Fibroblast of gingiva (primary cell): ENCODE measurements around the gene PIN4.
"Not testable (repeated sequence)": the region's sequence is repeated elsewhere in the genome, so short reads cannot be mapped to it uniquely, and the experiment has no call there.

Source experiments
- DNase-seq: peaks from one replicate; pipeline ENCODE4 v3.0.0-alpha.2; 2011; ENCODE audit warnings: low read depth

The PIN4 gene

DNA sequence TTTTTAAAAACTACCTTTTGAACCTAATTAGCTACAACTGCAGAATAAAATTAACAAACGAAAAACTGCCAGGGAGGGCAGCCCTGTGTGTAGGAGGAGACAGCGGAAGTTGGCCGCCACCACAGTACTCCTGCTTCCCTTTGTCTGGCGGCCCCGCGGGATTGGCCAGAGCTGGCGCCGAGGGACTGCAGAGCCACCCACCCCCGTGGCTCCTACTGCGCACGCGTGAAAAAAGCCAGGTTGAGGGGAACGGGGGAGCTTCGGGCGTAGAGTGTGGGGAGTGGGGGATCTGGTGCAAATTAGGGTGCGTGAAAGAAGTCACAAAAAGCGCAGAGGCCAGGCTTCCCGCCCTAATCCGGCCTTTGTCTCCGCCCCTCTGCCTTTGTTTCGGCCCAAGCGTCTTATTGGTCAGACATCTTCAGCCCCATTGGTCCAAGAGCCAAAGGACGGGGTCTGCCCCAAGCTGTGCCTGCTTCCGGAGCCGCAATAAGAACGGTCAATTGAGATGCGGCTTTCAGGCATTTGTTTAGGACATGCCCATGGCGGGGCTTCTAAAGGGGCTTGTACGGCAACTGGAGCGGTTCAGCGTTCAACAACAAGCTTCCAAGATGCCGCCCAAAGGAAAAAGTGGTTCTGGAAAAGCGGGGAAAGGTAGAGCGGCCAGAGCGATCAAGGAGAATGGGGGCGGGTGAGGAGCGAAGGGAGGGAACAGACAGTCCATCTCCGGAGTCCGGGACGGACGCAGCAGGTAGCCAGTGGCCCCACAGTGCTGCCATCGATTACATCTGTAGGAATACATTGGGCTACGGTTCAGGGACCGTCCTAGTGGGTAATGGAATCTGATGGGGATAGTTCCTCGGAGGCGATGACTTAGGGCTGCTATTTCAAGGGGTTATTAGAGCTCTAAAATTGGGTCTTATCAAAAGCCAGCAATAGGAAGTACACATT, at the start of gene PIN4:
PIN4 (plus strand) TSS at position 580 of the 948 bp plus-strand sequence; CDS start at position 609, 29 bp downstream.
- peak; percentile 96 for DNase-seq

DNA sequence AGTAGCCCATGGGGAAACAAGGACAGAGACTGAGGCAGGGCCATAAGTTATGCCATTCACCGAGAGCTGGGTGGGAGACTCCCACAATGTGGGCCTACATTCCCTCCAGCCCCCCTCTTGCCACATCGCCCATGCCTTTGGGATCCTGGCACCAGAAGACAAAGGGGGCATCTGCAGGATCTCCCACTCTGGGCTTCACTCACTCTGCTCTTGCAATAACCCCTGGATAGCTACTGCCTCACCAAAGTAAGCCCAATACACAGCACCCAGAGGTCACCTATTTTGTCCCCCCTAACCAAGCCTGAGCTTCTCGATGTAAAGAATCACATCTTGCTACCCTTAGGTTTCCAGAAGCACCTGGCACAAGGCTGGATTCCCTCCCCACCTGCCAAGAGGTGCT, 49.1 kb upstream of the PIN4 start:
- no peak for DNase-seq

DNA sequence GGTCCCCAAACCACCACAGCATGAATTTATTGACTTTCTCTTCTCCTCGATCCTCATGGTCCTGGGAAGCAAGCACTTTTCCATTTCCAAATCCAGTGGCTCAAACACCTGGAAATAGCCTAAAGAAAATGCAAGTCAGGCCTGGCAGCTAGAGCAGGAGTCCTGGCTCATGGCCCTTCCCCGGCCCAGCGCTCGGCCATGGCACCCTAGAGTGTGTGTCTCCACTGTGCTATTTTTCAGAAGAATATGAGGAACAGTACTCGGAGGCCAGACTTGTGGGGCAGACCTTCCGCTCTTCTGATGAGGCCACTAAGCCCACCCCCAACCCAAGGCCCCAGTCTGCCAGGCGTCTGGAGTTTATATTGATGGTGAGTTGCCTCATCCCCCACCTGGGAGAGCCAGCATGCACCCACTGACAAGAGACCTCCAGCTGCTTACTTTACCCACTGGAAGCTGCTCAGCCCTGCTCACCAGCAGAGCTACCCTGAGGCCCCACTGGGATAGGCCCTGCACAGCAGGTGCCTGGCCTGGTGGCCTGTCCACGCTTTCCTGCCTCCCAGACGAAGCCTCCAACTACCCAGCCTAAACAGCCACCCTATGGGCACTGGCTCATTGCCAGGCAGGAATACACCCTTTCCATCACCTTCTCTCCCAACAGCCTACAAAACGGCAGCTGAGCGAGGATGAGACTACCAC, 47.6 kb upstream of the PIN4 start:
- no peak for DNase-seq

DNA sequence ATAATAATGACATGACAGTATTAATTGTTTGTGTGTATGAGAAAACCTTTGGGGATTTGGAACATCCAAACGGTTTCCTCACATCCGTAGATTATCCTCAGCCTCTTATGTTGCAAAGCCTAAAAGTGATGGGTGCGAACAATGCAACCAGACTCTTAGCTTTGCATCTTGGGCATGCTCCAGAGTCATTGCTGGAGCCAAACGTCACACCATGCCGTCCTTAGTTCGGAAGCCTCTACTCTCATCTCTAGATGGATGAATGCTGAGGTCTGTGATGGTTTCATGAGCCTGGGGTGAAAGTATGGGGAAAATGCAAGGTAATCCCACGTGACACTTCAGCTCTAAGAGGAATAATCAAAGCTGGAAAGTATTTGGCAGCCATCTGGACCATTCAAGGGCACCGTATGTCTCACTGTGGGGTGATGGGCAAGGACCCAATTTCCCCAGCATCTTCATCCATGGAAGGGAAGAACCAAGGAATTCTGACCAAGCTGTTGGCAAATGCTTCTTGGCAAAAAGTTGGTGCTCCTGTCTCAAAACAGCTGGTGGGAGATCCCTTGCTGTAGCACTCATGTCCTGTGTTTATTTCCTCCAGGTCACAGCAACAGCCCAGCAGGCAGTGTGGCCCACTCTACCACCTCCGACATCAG, 43.6 kb upstream of the PIN4 start:
- no peak for DNase-seq

DNA sequence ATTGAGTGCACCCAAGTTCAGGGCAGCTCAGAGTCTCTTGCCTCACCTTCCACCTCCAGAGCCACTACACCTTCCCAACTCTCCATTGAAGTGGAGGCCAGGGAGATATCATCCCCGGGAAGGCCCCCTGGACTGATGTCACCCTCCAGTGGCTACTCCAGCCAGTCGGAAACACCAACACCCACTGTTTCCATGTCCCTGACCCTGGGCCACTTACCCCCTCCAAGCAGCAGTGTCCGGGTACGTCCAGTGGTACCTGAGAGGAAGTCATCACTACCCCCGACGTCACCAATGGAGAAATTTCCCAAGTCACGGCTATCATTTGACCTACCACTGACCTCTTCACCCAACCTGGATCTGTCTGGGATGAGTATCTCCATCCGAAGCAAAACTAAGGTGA, 42.0 kb upstream of the PIN4 start:
- DNase-seq: no peak

DNA sequence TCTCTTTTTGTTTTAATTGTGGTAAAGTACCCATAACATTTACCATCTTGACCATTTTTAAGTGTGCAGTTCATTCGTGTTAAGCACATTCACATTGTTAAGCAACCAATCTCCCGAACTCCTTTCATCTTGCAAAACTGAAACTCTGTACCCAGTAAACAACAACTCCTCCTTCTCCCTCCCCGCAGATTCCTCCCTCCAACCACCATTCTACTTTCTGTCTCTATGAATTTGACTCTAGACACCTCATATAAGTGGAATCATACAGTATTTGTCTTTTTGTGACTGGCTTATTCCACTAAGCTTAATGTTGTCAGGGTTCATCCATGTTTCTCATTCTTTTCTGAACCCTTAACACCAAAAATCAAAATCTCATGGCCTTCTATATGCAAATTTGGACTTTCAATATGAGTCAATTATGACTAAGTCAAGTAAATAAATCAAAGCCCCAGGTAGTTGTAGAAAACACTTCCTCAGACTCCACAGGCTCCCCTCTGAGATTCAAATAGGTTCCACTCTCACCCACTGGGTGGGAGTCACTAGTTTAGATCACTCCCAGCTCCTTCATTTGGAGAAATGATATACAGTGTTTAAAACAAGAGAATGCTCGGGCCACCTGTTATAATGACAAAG, 40.1 kb upstream of the PIN4 start:
- DNase-seq: peak; percentile 1

DNA sequence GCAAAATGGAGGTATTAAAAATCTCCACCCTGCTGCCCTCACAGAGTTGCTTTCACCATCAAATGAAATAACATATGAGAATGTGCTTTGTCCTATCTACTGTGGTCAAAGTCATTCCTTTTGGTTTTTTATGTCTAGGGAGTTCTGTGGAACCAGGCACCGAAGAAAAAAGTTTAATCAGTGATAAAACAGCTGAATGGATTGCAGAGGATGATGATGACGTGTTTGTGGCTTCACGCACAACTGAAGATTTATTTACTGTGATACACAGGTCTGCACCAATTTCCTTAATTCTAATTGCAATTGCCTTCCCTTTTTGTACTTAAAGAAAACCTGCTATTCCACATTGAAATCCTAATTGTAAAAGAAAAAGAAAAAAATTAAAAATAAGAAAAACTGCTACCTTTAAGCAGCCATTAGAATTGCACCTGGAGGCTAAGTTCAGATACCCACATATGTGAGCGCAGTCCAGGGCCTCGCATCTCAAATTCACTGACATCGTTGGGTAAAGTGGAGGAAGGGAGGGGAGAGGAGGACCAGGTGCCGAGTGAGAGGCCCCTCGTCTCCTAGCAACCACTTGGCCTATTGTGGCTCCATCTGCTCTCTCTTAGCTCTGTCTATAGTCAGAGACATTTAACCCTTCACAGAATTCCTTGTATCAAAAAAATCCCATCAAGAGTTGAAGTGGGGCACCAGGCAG, 39.3 kb upstream of the PIN4 start:
- DNase-seq: no peak

DNA sequence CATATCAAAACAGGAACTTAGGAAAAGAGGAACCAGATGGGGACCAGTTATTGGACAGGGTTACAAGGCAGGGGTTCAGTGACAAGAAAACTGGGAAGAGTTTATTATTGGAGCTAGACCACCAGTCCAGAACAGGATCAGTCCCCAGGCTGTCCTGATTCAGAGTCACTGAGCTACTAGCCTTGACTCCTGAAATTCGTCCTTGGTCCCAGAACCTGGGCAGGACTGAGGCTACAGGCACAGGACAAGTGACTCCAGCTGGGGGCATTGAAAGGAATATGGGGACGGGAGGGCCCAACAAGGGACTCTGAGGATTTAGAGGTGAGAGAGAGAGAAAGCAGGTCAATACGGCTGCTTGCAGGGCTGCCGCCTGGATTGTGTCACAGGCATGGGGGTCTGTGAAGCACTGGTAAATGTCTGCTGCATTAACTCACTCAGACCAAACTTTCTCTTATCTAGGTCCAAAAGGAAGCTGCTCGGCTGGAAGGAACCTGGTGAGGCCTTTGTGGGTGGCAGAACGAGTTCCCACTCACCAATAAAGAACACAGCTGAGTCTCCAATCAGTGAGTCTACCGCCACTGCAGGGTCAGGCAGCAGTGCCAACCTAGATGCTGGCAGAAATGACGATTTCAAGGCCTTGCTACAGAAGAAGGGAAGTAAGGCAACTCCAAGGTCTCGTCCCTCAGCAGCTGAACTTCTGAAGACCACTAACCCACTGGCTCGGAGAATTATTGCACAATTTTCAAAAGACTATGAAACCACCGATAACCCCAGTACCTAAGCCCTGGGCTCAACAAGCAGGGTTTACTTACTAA, 38.6 kb upstream of the PIN4 start:
- DNase-seq: no peak

DNA sequence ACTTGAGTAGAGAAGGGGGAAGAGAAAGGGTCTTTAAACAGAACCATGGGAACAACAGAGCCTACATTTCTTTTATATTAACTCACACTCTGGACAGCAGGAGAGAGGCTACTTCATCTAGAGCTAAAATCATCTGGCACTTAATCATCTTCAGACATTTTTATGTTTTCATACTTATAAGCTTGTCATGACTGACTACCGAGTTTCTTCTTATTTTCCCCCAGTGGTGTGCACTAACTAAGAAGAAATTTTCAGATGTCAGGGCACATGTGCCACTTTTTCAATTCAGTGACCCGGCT, 38.0 kb upstream of the PIN4 start:
- DNase-seq: no peak

DNA sequence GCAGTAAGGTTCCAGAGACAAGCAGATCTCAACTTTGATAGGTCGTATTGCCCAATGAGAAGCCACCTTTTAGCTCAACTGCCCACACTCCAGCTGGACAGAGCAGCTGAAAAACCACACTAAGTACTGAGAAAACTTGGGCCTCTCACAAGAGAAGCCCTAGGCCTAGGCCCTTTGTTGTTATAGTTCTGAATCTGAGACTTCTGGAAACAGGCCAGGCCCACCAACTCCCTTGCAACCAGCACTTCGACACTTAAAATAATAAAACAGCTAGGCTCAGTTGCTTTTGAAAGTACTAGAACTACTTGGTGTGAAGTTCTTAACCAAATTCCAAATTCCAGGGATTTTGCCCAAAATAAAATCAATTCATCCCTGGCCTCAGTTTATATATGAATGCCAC, 36.4 kb upstream of the PIN4 start:
- DNase-seq: no peak

DNA sequence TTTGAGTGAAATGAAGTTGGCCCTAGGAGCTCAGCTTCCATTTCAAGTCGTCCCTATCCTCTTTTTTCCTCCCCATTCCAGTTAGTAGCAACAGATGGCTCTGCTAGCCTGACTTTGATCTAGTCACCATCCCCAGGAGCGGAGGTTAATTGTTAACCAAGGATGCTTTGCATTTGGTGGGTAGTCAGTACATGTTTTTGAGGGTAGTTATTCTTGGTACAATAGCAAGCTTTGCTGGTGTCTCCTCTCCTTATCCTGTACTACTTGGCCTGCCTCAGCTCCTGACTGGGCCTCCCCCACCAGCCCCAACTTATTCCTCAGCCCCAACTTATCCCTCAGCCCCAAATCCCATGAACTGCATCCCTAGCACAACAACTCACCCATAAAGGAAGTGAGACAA, 35.0 kb upstream of the PIN4 start:
- DNase-seq: no peak

DNA sequence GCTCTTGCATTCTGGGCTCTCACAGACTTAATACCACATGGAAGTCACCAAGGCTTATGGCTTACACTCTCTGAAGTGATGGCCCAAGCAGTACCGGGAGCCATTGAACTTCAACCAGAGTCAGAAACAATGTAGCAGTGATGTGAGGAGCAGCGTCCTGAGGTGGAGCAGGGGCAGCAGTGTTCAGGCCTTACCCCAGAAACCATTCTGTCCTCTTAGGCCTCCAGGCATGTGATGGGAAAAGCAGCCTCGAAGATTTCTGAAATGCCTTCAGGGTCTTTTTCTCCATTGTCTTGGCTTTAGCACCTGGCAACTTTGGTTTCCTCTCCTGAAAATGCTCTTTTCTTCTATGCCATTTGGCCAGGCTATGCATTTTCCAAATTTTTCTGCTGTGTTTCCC, 22.8 kb upstream of the PIN4 start:
- DNase-seq: no peak

DNA sequence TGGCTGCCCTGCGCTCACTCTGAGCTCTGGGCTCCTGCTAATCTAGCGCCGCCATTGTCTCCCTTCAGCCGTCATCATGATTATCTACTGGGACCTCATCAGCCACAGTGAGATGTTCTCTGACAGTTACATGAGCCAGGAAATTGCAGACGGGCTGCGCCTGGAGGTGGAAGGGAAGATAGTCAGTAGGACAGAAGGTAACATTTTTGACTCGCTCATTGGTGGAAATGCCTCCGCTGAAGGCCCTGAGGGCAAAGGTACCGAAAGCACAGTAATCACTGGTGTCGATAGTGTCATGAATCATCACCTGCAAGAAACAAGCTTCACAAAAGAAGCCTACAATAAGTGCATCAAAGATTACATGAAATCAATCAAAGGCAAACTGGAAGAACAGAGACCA, 21.8 kb upstream of the PIN4 start:
- no peak for DNase-seq

DNA sequence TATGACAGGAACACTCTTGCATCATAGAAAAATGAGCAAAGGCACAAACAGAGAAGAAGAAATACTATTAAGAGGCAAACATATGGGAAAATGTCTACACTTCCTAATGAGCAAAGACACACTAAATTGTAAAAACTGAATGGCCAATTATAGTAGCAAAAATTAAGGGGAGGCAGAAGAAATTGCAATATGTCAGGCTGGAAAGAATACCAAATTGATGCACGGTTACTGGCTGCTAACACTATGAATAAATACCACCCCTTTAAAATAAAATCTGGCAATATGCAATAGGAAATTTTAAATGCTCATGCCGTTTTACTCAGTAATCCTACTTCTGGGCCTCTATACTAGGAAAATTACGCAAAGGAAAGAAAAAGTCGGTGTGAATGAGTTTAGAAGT, 16.0 kb upstream of the PIN4 start:
- DNase-seq: no peak

DNA sequence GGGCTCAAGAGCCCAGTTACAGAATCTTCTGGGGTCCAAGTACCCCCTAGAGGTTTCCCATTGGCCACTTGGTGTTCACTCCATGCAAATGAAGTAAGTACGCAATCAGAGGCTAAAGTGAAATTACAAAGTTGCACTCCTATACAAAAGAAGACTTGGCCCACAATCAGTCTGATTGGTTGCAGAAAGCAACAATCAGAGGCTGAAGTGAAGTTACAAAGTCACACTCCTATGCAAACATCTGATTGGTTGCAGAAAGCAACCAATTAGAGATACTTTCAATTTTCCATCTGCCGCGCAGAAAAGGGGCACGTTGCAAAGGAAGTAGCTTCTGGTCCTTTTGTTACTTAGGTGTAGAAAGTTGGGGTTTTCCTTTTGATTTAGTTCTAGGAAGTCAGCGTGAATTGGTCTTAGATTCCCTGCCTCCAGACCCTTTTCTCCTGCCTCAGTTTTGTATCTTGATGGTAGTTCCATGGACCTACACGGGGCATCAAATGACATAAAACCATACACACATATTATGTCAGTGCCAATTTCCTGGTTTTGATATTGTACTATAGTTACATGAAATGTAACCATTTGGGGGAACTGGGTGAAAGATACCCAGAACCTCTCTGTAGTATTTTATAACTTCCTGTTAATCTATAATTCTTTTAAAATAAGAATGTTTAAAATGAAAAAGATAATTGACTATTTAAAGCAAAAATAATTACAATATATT, 12.4 kb upstream of the PIN4 start:
- DNase-seq: peak; percentile 61

DNA sequence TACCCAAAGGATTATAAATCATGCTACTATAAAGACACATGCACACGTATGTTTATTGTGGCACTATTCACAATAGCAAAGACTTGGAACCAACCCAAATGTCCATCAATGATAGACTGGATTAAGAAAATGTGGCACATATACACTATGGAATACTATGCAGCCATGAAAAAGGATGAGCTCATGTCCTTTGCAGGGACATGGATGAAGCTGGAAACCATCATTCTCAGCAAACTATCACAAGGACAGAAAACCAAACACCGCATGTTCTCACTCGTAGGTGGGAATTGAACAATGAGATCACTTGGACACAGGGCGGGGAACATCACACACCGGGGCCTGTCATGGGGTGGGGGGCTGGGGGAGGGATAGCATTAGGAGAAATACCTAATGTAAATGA, 5.3 kb upstream of the PIN4 start:
- not testable (repeated sequence) for DNase-seq

DNA sequence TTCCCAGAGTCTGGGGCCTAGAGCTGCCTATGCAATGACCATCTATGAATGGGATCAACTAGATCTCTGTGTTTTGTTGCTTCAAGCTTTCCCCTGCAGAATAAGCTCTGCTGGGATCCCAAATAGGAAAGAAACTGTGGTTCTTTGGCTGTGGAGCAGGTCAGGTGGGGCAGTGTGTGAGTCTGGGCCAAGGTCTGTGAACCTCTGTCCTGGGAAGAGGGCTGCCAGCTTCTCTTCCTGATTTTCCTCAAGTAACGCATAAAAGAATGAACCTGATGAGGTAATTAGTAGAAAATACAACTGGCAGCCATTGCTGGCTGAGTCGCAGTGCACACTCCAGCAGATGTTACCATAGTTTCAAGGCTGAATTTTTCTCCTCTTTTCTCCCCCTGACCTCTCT, 4.6 kb upstream of the PIN4 start:
- DNase-seq: no peak

DNA sequence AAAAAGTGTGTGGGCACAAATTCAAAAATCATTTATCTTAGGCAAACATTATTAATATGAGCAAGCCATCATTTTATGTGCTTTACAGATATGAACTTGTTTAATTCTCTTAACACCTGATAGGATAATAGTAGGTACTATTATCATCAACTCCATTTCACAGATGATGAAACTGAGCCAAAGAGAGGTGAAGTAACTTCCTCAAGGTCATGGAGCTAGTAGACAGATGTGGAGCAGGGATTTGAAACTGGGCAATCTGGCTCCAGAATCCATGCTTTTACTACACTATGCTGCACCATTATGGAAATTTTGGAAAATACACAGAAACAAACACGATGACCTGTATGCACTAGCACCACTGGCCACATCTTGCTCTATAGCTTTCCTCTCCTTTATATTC, 1.0 kb upstream of the PIN4 start:
- DNase-seq: no peak

DNA sequence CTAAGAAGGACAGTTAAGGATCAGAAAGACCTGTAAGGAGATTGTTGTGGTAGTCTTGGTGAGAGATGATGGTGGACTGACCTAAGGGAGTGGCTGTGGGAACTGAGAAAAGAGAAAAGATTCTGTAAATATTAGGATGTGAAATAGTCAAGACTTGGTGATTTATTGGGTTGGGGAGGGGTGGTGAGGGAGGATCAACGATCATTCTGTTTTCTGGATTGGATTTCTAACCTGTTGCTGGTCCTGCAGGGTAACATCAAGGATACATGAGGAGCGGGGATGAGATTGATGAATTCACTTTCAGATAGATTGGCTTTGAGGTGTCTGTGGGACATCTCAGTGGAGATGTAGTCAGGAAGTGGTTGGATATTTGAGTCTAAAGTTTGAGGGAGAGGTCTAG, 1.4 kb downstream of the PIN4 start:
- no peak for DNase-seq

DNA sequence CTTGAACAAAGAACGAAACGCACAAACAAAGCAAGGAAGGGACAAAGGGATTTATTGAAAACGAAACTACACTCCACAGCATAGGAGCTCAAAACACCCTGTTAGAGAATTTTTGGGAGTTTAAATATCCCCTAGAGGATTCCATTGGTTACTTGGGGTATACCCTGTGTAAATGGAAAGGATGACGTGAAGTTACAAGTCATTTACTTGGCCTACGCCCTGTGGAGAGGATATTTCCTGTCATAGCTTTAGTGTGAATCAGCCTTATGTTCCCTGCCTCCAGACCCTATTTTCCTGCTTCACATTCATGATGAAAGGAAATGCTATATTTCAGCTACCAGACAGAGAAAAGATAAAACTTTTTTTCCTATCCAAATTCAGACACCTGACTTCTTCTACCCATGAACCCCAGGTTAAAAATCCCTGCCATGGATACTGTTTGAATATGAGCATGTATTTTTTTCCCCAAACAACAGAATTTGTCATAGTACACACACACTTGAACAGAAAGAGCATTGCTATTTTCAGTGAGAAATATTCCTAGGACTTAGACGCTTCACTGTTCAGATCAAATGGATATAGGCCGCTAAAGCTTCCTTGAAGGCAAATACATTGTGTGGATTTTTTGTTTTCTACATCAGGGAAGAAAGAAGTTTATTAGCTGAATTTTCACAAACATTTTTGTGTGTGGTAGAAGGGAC, 20.4 kb downstream of the PIN4 start:
- peak; percentile 68 for DNase-seq
